B cell (primary cell): ENCODE measurements around the gene CSE1L. TPM values are rescaled to one million over a fixed set of nuclear protein-coding genes. Genes with fewer than 3 reads are reported as not detected.

Experiments used
- ATAC-seq: fragments of 200-7000 bp; cut with Tn5 transposase; one replicate; pipeline ENCODE4 v1.10.0; 2021; ENCODE audit warnings: low read depth, mild to moderate bottlenecking, moderate number of reproducible peaks, moderate library complexity
- CTCF ChIA-PET: fragments of 350-600 bp; sonication (Branson Sonifier 250); formaldehyde crosslinking; loops from one replicate; lab custom pipeline; 2021; ENCODE audit warnings: antibody characterized with exemption, inconsistent platforms; lab: Charles Lee
- POLR2A ChIA-PET: fragments of 350-600 bp; sonication (Branson Sonifier 250); formaldehyde crosslinking; loops from one replicate; lab custom pipeline; 2021; ENCODE audit warnings: antibody characterized with exemption; lab: Charles Lee
- DNase-seq: peaks from one replicate; pipeline ENCODE4 v3.0.0; 2013
- H2AFZ ChIP-seq: 2 replicates; pipeline ENCODE4 v1.6.1; 2012; ENCODE audit warnings: mild to moderate bottlenecking, low read depth, low read length; ENCODE audit not compliant: insufficient read depth, poor library complexity, severe bottlenecking
- H3K27ac ChIP-seq, 2 donors: 1 replicate in 1 of 2; 2 replicates in 1 of 2; pipeline ENCODE4 v1.5.1; 2012 to 2013; ENCODE audit warnings: low read length in 2 of 2, mild to moderate bottlenecking in 2 of 2, moderate library complexity in 1 of 2
- H3K27me3 ChIP-seq, 4 experiments: fragments of 200-600 bp in 1 of 4; sonication (generic) in 1 of 4; replicated peaks in 1 of 4; 1 replicate in 2 of 4; 2 replicates in 2 of 4; pipeline versions ENCODE4 v1.6.1 to v1.7.0; 2013 to 2016; ENCODE audit warnings: low read length in 3 of 4, mild to moderate bottlenecking in 2 of 4, mixed read lengths in 1 of 4, moderate library complexity in 1 of 4; ENCODE audit not compliant: insufficient read depth in 4 of 4, control insufficient read depth in 3 of 4; ENCODE audit errors: control extremely low read depth in 1 of 4
- H3K36me3 ChIP-seq, 2 experiments: replicated peaks in 1 of 2; 1 replicate in 1 of 2; 2 replicates in 1 of 2; pipeline versions ENCODE4 v1.6.1 to v1.7.1; 2013; ENCODE audit warnings: low read length in 1 of 2; ENCODE audit not compliant: insufficient read depth in 2 of 2, control insufficient read depth in 1 of 2; ENCODE audit errors: control extremely low read depth in 1 of 2, extremely low read depth in 1 of 2
- H3K4me1 ChIP-seq, 2 donors: fragments of 200-600 bp in 1 of 2; sonication (generic) in 1 of 2; 1 replicate in 1 of 2; 2 replicates in 1 of 2; pipeline versions ENCODE4 v1.5.1 to v1.6.1; 2013 to 2017; ENCODE audit warnings: low read length in 2 of 2; ENCODE audit not compliant: control insufficient read depth in 2 of 2, insufficient read depth in 2 of 2
- H3K4me2 ChIP-seq: replicated peaks from 2 replicates; pipeline ENCODE3; 2012; ENCODE audit warnings: mild to moderate bottlenecking, low read depth, low read length; ENCODE audit not compliant: poor library complexity, severe bottlenecking
- H3K4me3 ChIP-seq, 5 experiments: fragments of 200-600 bp in 1 of 5; sonication (generic) in 1 of 5; 1 replicate in 3 of 5; 2 replicates in 2 of 5; pipeline versions ENCODE4 v1.5.1 to v1.7.0; 2011 to 2016; ENCODE audit warnings: low read length in 4 of 5, mild to moderate bottlenecking in 4 of 5, low read depth in 2 of 5, control low read depth in 1 of 5, moderate library complexity in 1 of 5; ENCODE audit not compliant: insufficient read depth in 1 of 5; ENCODE audit errors: control extremely low read depth in 1 of 5, extremely low read depth in 1 of 5
- H3K79me2 ChIP-seq: fragments of 200-600 bp; sonication (generic); one replicate; pipeline ENCODE4 v1.6.0; 2016; ENCODE audit warnings: low read length; ENCODE audit not compliant: control insufficient read depth, insufficient read depth
- H3K9ac ChIP-seq: fragments of 200-600 bp; sonication (generic); 2 replicates; pipeline ENCODE4 v1.6.1; 2017; ENCODE audit warnings: mild to moderate bottlenecking, low read length, moderate library complexity
- H3K9me3 ChIP-seq, 3 donors: one replicate each; pipeline versions ENCODE4 v1.6.1 to v1.7.1; 2013; ENCODE audit warnings: low read length in 2 of 3; ENCODE audit not compliant: control insufficient read depth in 2 of 3, insufficient read depth in 1 of 3; ENCODE audit errors: control extremely low read depth in 1 of 3
- H4K20me1 ChIP-seq: 2 replicates; pipeline ENCODE4 v1.6.0; 2012; ENCODE audit warnings: mild to moderate bottlenecking, low read length; ENCODE audit not compliant: insufficient read depth, control insufficient read depth, poor library complexity, severe bottlenecking
- H3K27ac Mint-ChIP-seq: one replicate; pipeline ENCODE4 v1.8.0; 2021; ENCODE audit warnings: mixed read lengths
- H3K27me3 Mint-ChIP-seq: one replicate; pipeline ENCODE4 v1.8.0; 2021; ENCODE audit warnings: mixed read lengths
- H3K4me1 Mint-ChIP-seq: one replicate; pipeline ENCODE4 v1.8.0; 2021; ENCODE audit warnings: mixed read lengths
- H3K4me3 Mint-ChIP-seq: one replicate; pipeline ENCODE4 v1.8.0; 2021; ENCODE audit warnings: mixed read lengths
- H3K9me3 Mint-ChIP-seq: one replicate; pipeline ENCODE4 v1.8.0; 2022; ENCODE audit warnings: mixed read lengths; ENCODE audit not compliant: insufficient read depth
- CTCF ChIP-seq: fragments of 200-600 bp; IDR thresholded peaks from one replicate; pipeline ENCODE4 v1.8.0; 2022; ENCODE audit warnings: antibody characterized with exemption, mild to moderate bottlenecking
- EZH2 ChIP-seq: IDR thresholded peaks from 2 replicates; pipeline ENCODE4 v1.6.1; 2012; ENCODE audit warnings: borderline replicate concordance, low read depth, mild to moderate bottlenecking, moderate library complexity, low read length; ENCODE audit not compliant: insufficient read depth, poor library complexity, severe bottlenecking
- WGBS: methylation state at CpG from one replicate; pipeline ENCODE4 v1.1.5; 2013; ENCODE audit warnings: missing lambda C conversion rate; ENCODE audit not compliant: insufficient coverage; 5-methylcytosine and 5-hydroxymethylcytosine counted together
- intact Hi-C: fragments of 100-400 bp; cut with micrococcal nuclease; formaldehyde crosslinking; loops from one replicate; pipeline ENCODE4 v1.10.0; 2022
- polyA plus RNA-seq: library from polyadenylated mRNA; depleted of rRNA; stranded (reverse); fragments of >200 nt; gene quantifications from 2 replicates; pipeline ENCODE4 v1.2.3, GENCODE V29; 2012
- total RNA-seq, 2 donors: library from RNA; stranded (reverse); fragments of 120-200 nt in 1 of 2; gene quantifications; 1 replicate in 1 of 2; 2 replicates in 1 of 2; pipeline versions ENCODE4 v1.2.3 to v1.2.4, GENCODE V29; 2013 to 2022

The CSE1L gene
- total and polyA plus RNA-seq, 2 donors (not counting 1 experiment from before 2014, with no cell fraction given): 7.6 to 38.0 TPM

- intact Hi-C loops: no loop called here
- Histone ChIP-seq H3K27ac (no peak overlapping the region), H3K4me3 (no peak overlapping the region), H4K20me1 (no peaks in the 10 kb centered on the region), H3K4me1 (peaks cover 0 to 4% of the 10 kb centered on the region in 2 donors), H3K27me3 (no peaks in the 10 kb centered on the region), H3K9ac (no peak overlapping the region), H3K9me3 (no peaks in the 10 kb centered on the region), H2AFZ (no peak overlapping the region), H3K4me2 (no peak overlapping the region), H3K79me2 (peaks cover 25% of the 10 kb centered on the region), H3K36me3 (peaks cover 0 to 38% of the 10 kb centered on the region in 2 experiments)
- no peaks in the 10 kb centered on the region for H3K9me3 Mint-ChIP-seq
- H3K27me3 Mint-ChIP-seq: no peaks in the 10 kb centered on the region
- DNase-seq (no peak), ATAC-seq (no peak)
- POLR2A ChIA-PET: interaction anchor here (0.6 kb wide), 1 partner anchor 428 kb away, joined by 3 read pairs; no protein-coding TSS in a partner anchor
- no peak overlapping the region for H3K4me3 Mint-ChIP-seq
- CTCF ChIA-PET: interaction anchor here (0.7 to 5.5 kb wide), 2 partner anchors 18 to 80 kb away, joined by 3 to 149 read pairs; partner anchors contain the start of gene DDX27
- 95% methylated on average over 11 of the region's 15 CpGs for WGBS
- H3K4me1 Mint-ChIP-seq: peaks cover 9% of the 10 kb centered on the region
- H3K27ac Mint-ChIP-seq: no peak overlapping the region
- TF ChIP-seq EZH2 (no peak), CTCF (no peak)
These were observed 90.9 kb downstream of the CSE1L start for GRCh38 chr20:49136817-49137571.

- Histone ChIP-seq H3K36me3 (peaks cover 0 to 31% of the 10 kb centered on the region in 2 experiments), H3K9ac (no peak overlapping the region), H3K79me2 (peaks cover 34% of the 10 kb centered on the region), H3K27me3 (no peaks in the 10 kb centered on the region), H3K4me3 (no peak overlapping the region), H2AFZ (no peak overlapping the region), H3K27ac (no peak overlapping the region), H3K4me1 (peaks cover 0 to 4% of the 10 kb centered on the region in 2 donors), H3K9me3 (no peaks in the 10 kb centered on the region), H3K4me2 (no peak overlapping the region), H4K20me1 (no peaks in the 10 kb centered on the region)
- no peaks in the 10 kb centered on the region for H3K27me3 Mint-ChIP-seq
- no peak for DNase-seq
- ChIA-PET POLR2A (no interaction called here), CTCF (interaction anchor here (2.1 kb wide), 1 partner anchor 78 kb away, joined by 12 read pairs; no protein-coding TSS in a partner anchor)
- H3K27ac Mint-ChIP-seq: no peak overlapping the region
- no peak for ATAC-seq
- no peak for TF ChIP-seq EZH2
- no peak for TF ChIP-seq CTCF
- no peak overlapping the region for H3K4me3 Mint-ChIP-seq
- H3K9me3 Mint-ChIP-seq: no peaks in the 10 kb centered on the region
- intact Hi-C loops: no loop called here
- peaks cover 9% of the 10 kb centered on the region for H3K4me1 Mint-ChIP-seq
These were observed 92.3 kb downstream of the CSE1L start for GRCh38 chr20:49138431-49138830.
